NCI-H1105 (cell line): ENCODE measurements around the gene TOLLIP.

Experiments
- DNase-seq: peaks from one replicate; lab custom pipeline; 2025; lab: John Stamatoyannopoulos, UW

Gene TOLLIP

DNA sequence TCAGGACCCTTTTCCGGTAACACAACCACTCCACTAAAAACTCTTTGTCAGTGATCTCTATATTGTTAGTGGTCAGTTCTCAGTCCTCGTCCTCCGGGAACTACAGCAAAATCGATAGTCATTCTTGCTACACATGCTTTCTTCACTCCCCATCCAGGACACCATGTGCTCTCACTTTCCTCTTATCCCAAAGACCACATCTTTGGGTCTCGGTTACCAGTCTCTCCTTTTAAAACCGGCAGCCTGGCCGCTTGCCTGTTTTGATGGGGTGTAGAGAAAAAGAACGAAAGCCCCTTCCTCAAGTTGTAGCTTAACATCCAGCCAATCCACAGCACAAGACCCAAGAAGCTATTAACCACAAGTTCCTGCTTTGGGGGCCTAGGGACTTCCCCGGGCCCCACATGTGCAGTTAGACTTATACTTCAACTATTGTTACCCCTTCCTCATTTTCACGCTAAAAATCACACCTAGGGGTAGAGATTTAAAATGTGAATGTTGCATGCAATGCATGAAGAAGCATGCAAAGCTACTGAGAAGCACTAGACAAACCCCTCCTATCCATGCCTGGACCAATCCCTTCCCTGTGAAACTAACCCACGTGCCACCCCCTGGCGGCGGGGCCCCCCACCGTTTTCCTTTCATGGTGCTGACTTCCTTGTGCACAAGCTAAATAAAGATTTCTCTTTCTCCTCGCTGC, 1.5 kb upstream of the TOLLIP start:
- no peak for DNase-seq

GRCh38 chr11:1310318-1310687, 871 bp upstream of the TOLLIP start:
- no peak for DNase-seq

DNA sequence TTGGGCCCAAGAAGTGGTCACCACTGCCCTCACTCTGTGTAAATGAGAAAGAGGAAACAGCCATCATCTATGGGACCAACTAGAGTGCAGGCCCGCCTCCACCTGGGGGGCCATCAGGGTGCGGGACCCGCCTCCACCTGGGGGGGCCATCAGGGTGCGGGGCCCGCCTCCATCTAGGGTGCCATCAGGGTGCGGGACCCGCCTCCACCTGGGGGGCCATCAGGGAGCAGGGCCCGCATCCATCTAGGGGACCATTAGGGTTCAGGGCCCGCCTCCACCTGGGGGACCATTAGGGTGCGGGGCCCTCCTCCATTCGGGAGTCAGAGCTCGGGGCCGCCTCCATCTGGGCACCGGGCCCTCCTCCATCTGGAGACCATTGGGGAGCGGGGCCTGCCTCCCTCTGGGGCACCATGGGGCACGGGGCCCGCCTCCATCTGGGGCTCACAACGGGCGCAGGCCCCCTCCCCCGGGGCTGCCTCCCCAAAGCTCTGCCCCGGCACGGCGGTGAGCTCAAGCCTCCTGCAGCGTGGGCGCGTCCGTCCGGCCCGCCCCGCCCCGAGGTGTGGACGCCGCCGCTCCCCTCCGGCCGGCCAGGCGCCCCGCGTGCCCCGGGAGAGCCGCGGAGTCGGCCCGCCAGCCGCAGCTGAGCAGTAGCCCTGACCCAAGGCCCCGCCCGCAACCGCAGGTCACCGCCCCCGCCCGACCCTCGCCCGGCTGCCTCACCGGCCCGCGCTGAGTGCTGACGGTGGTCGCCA, 512 bp downstream of the TOLLIP start:
- no peak for DNase-seq

- DNase-seq: no peak
Observed at GRCh38 chr11:1307998-1308742, 1.3 kb downstream of the TOLLIP start.

- no peak for DNase-seq
Observed at GRCh38 chr11:1307163-1307870, 2.1 kb downstream of the TOLLIP start.

- no peak for DNase-seq
Observed at GRCh38 chr11:1306186-1307162, 3.0 kb downstream of the TOLLIP start.

GRCh38 chr11:1305501-1306056, 3.9 kb downstream of the TOLLIP start:
- DNase-seq: no peak

GRCh38 chr11:1305063-1305495, 4.4 kb downstream of the TOLLIP start:
- no peak for DNase-seq

- DNase-seq: no peak
Observed at GRCh38 chr11:1304380-1304779, 5.1 kb downstream of the TOLLIP start.

DNA sequence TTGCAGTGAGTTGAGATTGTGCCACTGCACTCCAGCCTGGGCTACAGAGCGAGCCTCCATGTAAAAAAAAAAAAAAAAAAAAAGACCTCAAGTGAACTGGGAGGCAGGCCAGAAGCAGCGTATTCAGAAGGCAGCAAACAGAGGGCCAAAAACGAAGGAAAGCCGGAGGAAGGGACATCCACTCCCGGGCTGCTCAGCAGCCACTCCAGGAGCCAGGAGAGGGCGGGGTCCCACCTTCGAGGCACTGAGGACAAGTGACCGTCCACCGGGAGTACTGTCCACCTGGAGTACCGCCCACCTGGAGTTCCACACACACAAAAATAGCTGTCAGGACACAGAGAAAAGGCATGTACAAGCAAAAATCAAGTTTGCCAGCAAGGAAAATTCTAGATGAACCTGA, 5.5 kb downstream of the TOLLIP start:
- DNase-seq: no peak

- no peak for DNase-seq
Observed at GRCh38 chr11:1303126-1303821, 6.2 kb downstream of the TOLLIP start.

DNA sequence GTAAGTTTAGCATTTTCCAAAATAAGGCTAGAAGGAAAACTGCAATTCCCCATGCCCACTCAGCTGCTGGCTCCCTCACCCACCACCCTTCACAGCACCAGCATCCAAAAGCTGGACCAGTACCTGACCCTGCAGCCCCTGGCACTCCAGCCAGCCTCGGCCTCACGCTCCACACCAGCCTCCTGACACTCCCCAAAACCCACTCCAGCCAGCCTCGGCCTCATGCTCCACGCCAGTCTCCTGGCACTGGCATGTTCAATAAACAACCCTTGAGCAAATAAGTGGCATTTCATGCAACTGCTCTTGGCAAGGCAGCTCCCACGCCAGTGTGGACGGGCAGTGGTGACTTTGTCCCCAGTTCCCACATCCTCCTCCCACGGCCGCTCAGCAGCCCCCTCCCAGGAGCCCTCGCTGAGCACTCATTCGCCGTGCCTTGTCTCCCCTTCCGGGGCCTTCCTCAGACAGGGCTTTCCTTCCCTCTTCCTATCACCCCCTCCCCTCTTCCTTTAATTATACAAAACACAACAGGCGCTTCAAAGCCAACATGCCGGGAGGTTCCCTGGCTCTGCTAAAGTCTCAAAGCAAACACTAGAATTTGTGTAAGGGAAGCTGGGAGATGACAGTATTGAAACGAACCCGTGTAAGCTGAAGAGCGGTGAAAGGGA, 6.8 kb downstream of the TOLLIP start:
- no peak for DNase-seq

DNA sequence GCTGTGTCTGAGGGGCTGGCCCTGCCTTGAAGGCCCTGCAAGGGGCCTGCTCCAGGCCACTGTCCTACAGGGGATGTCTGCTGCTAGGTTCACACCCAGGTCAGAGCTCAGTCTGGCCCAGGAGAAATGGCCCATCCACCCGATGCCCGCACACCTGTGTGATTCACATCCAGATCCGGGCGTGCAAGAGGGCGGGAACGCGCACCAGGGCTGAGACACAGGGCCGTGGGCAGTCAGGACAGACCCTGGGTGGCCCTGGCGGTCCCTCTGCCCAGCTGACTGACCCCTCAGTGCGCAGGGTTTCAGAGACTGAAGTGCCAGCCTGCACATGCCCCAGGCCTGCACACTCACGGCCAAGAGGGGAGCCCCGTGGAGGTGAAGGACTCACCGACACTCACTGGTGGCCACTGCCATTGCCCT, 7.4 kb downstream of the TOLLIP start:
- DNase-seq: no peak

GRCh38 chr11:1301220-1302000, 8.0 kb downstream of the TOLLIP start:
- no peak for DNase-seq

DNA sequence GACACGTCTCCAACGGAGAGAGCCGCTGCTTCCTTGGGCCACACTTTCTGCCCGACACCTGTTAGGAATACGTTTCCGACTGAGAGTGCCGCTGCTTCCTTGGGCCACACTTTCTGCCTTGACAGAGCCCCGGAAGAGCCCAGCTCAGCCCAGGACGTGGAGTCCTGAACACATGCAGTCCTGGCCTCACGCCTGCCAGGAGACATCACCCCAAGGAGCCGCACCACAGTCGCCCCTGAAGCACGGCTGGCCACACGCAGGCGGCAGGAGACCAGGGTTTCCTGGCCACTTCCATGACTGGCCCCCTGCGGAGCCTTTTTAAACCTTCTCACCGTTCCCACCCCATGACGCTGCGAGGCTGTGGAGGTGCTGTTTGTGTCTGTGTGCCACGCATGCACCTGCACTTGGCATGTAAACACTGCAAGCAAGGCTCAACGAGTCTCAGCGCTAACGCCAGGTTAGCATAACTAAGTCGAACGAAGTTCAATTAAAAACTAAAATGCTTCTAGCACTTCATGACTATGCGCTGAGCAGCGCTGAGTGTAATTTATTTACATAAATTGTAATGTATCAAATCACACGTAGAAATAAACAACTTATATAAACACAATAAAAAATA, 8.8 kb downstream of the TOLLIP start:
- DNase-seq: no peak

- no peak for DNase-seq
Observed at GRCh38 chr11:1300121-1300520, 9.3 kb downstream of the TOLLIP start.

- no peak for DNase-seq
Observed at GRCh38 chr11:1299621-1300020, 9.8 kb downstream of the TOLLIP start.
